IMR-90 (cell line): ENCODE data around the gene DDX4.

Experiments
- CTCF ChIP-seq: conservative IDR thresholded peaks from 2 replicates; pipeline ENCODE4 v1.5.1; 2012; ENCODE audit warnings: mild to moderate bottlenecking, low read depth, low read length, improper control_type of control experiment
- ELK1 ChIP-seq: fragments of 150-350 bp; IDR thresholded peaks from 2 replicates; pipeline ENCODE4 v1.6.1; 2016; ENCODE audit warnings: low read depth, mild to moderate bottlenecking, low read length, moderate library complexity, borderline replicate concordance
- MAFK ChIP-seq: IDR thresholded peaks from 2 replicates; pipeline ENCODE4 v1.6.1; 2012; ENCODE audit warnings: low read depth, low read length, improper control_type of control experiment
- MXI1 ChIP-seq: IDR thresholded peaks from 2 replicates; pipeline ENCODE4 v1.6.1; 2012; ENCODE audit warnings: low read depth, mild to moderate bottlenecking, low read length, moderate library complexity, borderline replicate concordance
- NFE2L2 ChIP-seq: fragments of 150-350 bp; IDR thresholded peaks from 2 replicates; pipeline ENCODE4 v1.6.1; 2016; ENCODE audit warnings: low read depth, mild to moderate bottlenecking, low read length
- POLR2A ChIP-seq: IDR thresholded peaks from 2 replicates; pipeline ENCODE4 v1.6.1; 2012; ENCODE audit warnings: mild to moderate bottlenecking, low read depth, low read length
- RAD21 ChIP-seq: IDR thresholded peaks from 2 replicates; pipeline ENCODE4 v1.6.1; 2012; ENCODE audit warnings: low read length, improper control_type of control experiment
- RCOR1 ChIP-seq: IDR thresholded peaks from 2 replicates; pipeline ENCODE4 v1.6.1; 2012; ENCODE audit warnings: mild to moderate bottlenecking, low read length, improper control_type of control experiment; ENCODE audit not compliant: insufficient replicate concordance
- RFX5 ChIP-seq: IDR thresholded peaks from 2 replicates; pipeline ENCODE4 v1.8.0; 2012; ENCODE audit warnings: low read depth, mild to moderate bottlenecking, low read length, moderate library complexity
- USF2 ChIP-seq: fragments of 150-350 bp; IDR thresholded peaks from 2 replicates; pipeline ENCODE4 v1.6.1; 2017; ENCODE audit warnings: mild to moderate bottlenecking, antibody characterized with exemption, low read length, low read depth

GRCh38 chr5:55823151-55823796, 85.4 kb downstream of the DDX4 start:
- TF ChIP-seq MAFK, result no peak
- no peak for TF ChIP-seq CTCF
- TF ChIP-seq POLR2A, result no peak
- no peak for TF ChIP-seq USF2
- no peak for TF ChIP-seq NFE2L2
- TF ChIP-seq RCOR1, result no peak
- TF ChIP-seq RFX5, result no peak
- TF ChIP-seq ELK1, result no peak
- TF ChIP-seq RAD21, result no peak
- TF ChIP-seq MXI1, result no peak
